Karpas-422 (cell line): ENCODE results near the gene UEVLD. TPM values are rescaled to one million over a fixed set of nuclear protein-coding genes. Genes with fewer than 3 reads are reported as not detected.
A peak's percentile ranks its signal among the peaks of the same experiment; 100 is the strongest.

Source experiments
- DNase-seq: peaks from one replicate; pipeline ENCODE4 v3.0.0-alpha.2; 2015
- H2AFZ ChIP-seq: fragments of 200-600 bp; sonication (generic); 2 replicates; pipeline ENCODE4 v1.6.1; 2014; ENCODE audit warnings: antibody characterized with exemption, low read length, mixed read lengths
- H3K27ac ChIP-seq: fragments of 200-600 bp; sonication (generic); 2 replicates; pipeline ENCODE4 v1.5.1; 2014; ENCODE audit warnings: mild to moderate bottlenecking, low read length, moderate library complexity
- H3K27me3 ChIP-seq: fragments of 200-600 bp; sonication (generic); 2 replicates; pipeline ENCODE4 v1.6.1; 2014; ENCODE audit warnings: low read length, mixed read lengths
- H3K36me3 ChIP-seq: fragments of 200-600 bp; sonication (generic); 2 replicates; pipeline ENCODE4 v1.6.1; 2014; ENCODE audit warnings: low read length, mixed read lengths; ENCODE audit not compliant: insufficient read depth
- H3K4me1 ChIP-seq: fragments of 200-600 bp; sonication (generic); 2 replicates; pipeline ENCODE4 v1.6.1; 2014; ENCODE audit warnings: mild to moderate bottlenecking, low read length, mixed read lengths
- H3K4me2 ChIP-seq: fragments of 200-600 bp; sonication (generic); 2 replicates; pipeline ENCODE4 v1.6.1; 2014; ENCODE audit warnings: low read length, low read depth, mild to moderate bottlenecking; ENCODE audit not compliant: poor library complexity, severe bottlenecking
- H3K4me3 ChIP-seq: fragments of 200-600 bp; sonication (generic); 2 replicates; pipeline ENCODE4 v1.5.1; 2014; ENCODE audit warnings: mild to moderate bottlenecking, antibody characterized with exemption, low read length, mixed read lengths
- H3K79me2 ChIP-seq: fragments of 200-600 bp; sonication (generic); 2 replicates; pipeline ENCODE4 v1.6.1; 2014; ENCODE audit warnings: mild to moderate bottlenecking, low read length, mixed read lengths
- H3K9ac ChIP-seq: fragments of 200-600 bp; sonication (generic); 2 replicates; pipeline ENCODE4 v1.6.0; 2014; ENCODE audit warnings: low read length
- H3K9me2 ChIP-seq: fragments of 200-600 bp; sonication (generic), shearing (Covaris generic); replicated peaks from 2 replicates; pipeline ENCODE4 v1.6.0; 2014; ENCODE audit warnings: mild to moderate bottlenecking, low read length, moderate library complexity; ENCODE audit not compliant: insufficient read depth
- H3K9me3 ChIP-seq: fragments of 300-700, 200-600 bp; sonication (generic); 2 replicates; pipeline ENCODE4 v1.6.1; 2014; ENCODE audit warnings: low read length, mixed read lengths
- H4K20me1 ChIP-seq: fragments of 200-600 bp; sonication (generic); 2 replicates; pipeline ENCODE4 v1.6.1; 2014; ENCODE audit warnings: mild to moderate bottlenecking, antibody characterized with exemption, low read length, low read depth; ENCODE audit not compliant: insufficient read depth
- total RNA-seq: library from RNA; depleted of rRNA; stranded (reverse); fragments of >200 nt; shearing (Covaris generic); gene quantifications from 2 replicates; pipeline ENCODE4 v1.2.3, GENCODE V29; 2014; ENCODE audit warnings: low replicate concordance

The UEVLD gene
- total RNA-seq, 1 experiment from 2014 or later = 14.8 TPM

GRCh38 chr11:18566406-18566805, 22.1 kb downstream of the UEVLD start:
- H2AFZ ChIP-seq = no peak overlapping the region
- H3K36me3 ChIP-seq = peaks cover 10% of the 10 kb centered on the region; the same call in 1 of the 2 replicates
- no peak overlapping the region for H3K4me3 ChIP-seq
- no peaks in the 10 kb centered on the region for H3K4me1 ChIP-seq
- no peak overlapping the region for H3K27ac ChIP-seq
- H3K79me2 ChIP-seq = no peaks in the 10 kb centered on the region
- no peak overlapping the region for H3K9ac ChIP-seq
- H3K9me3 ChIP-seq = no peaks in the 10 kb centered on the region
- no peaks in the 10 kb centered on the region for H3K27me3 ChIP-seq
- no peak for DNase-seq
- no peaks in the 10 kb centered on the region for H4K20me1 ChIP-seq
- no peak overlapping the region for H3K4me2 ChIP-seq
- no peaks in the 10 kb centered on the region for H3K9me2 ChIP-seq

GRCh38 chr11:18564149-18564548, 24.4 kb downstream of the UEVLD start:
- peaks cover 3% of the 10 kb centered on the region; the same call in 1 of the 2 replicates for H3K36me3 ChIP-seq
- H3K27me3 ChIP-seq = no peaks in the 10 kb centered on the region
- H2AFZ ChIP-seq = no peak overlapping the region
- H3K9me2 ChIP-seq = no peaks in the 10 kb centered on the region
- H3K27ac ChIP-seq = no peak overlapping the region
- no peaks in the 10 kb centered on the region for H3K4me1 ChIP-seq
- H3K79me2 ChIP-seq = no peaks in the 10 kb centered on the region
- no peak overlapping the region for H3K4me3 ChIP-seq
- H3K9me3 ChIP-seq = no peaks in the 10 kb centered on the region
- DNase-seq = no peak
- H3K4me2 ChIP-seq = no peak overlapping the region
- H3K9ac ChIP-seq = no peak overlapping the region
- no peaks in the 10 kb centered on the region for H4K20me1 ChIP-seq

GRCh38 chr11:18563090-18563730, 25.3 kb downstream of the UEVLD start:
- H4K20me1 ChIP-seq = no peaks in the 10 kb centered on the region
- H3K9me3 ChIP-seq = no peaks in the 10 kb centered on the region
- no peaks in the 10 kb centered on the region for H3K27me3 ChIP-seq
- H3K9ac ChIP-seq = no peak overlapping the region
- no peaks in the 10 kb centered on the region for H3K9me2 ChIP-seq
- no peak overlapping the region for H2AFZ ChIP-seq
- DNase-seq = no peak
- peaks cover 3% of the 10 kb centered on the region; the same call in 1 of the 2 replicates for H3K36me3 ChIP-seq
- H3K4me2 ChIP-seq = no peak overlapping the region
- no peaks in the 10 kb centered on the region for H3K4me1 ChIP-seq
- no peaks in the 10 kb centered on the region for H3K79me2 ChIP-seq
- no peak overlapping the region for H3K27ac ChIP-seq
- no peak overlapping the region for H3K4me3 ChIP-seq

DNA sequence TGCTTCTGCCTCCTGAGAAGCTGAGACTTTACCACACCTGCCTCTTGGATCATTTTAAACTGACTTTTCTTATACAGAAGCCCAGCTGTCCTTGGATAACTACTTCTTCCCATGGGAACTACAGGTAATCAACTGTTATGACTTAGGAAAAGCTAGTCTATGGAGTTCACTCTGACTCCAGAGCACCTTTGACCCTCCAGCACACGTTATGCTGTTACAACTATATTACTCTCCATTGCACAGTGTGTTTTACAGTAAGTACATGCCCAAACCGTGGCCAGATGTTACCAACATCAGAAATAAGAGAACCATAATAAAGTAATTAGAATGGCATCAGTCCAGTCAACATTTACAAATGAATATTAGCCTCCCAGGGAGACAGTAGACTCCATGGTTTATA, 40.5 kb downstream of the UEVLD start:
- Histone ChIP-seq H3K4me3 (no peak overlapping the region), H3K27me3 (no peaks in the 10 kb centered on the region), H2AFZ (no peak overlapping the region), H3K36me3 (peaks cover 4% of the 10 kb centered on the region; the same call in 1 of the 2 replicates), H3K4me1 (no peaks in the 10 kb centered on the region), H3K27ac (no peak overlapping the region), H3K4me2 (no peak overlapping the region), H3K9me3 (no peaks in the 10 kb centered on the region), H3K9ac (no peak overlapping the region), H4K20me1 (no peaks in the 10 kb centered on the region), H3K9me2 (peaks cover 3% of the 10 kb centered on the region; the same call in 1 of the 2 replicates), H3K79me2 (no peaks in the 10 kb centered on the region)
- DNase-seq = no peak

DNA sequence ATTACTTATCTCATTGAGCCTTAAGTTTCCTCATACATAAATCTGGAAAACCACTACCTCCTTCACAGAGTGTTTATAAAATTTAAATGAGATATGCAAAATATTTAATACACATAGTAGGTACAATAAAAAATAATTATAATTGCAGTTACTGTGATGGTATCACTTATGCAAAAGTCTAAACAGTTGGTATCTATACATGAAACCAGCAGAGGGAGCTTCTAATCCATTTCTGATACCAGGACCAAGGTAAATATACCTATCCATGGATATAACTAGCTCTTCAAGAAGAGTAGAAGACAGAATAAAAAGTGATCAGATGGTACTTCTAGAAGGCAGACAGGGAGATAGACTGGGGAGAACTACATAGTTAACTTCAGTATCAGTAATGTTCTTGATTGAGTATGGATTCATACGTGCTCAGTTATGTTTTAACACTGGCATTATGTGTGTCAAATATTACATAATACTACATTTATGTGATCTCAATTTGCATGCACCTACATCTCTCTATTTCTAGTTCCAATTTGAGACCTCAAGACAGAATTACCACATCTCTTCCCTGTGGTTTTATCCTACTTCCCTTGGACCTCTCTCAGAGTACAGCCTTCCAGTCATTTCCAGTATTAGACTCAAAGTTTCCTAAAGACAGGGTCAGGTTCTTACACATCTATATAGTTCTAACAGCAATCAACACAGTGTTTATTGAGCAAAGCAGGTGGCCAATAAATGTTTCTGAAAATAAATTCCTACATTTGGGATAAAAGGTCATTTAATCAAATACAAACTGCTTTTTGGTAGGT, 48.1 kb downstream of the UEVLD start:
- H3K9me3 ChIP-seq = no peaks in the 10 kb centered on the region
- no peaks in the 10 kb centered on the region; the same call in 1 of the 2 replicates for H3K36me3 ChIP-seq
- no peaks in the 10 kb centered on the region for H3K9me2 ChIP-seq
- H3K4me1 ChIP-seq = peaks cover 5% of the 10 kb centered on the region
- H3K9ac ChIP-seq = no peak overlapping the region
- DNase-seq = peak; percentile 79
- H4K20me1 ChIP-seq = no peaks in the 10 kb centered on the region
- H3K79me2 ChIP-seq = no peaks in the 10 kb centered on the region
- no peak overlapping the region for H3K27ac ChIP-seq
- H3K4me3 ChIP-seq = no peak overlapping the region
- no peak overlapping the region for H3K4me2 ChIP-seq
- 0 out of 2 replicates have a peak overlapping the region, but pooled peaks have one; percentile 39 for H2AFZ ChIP-seq
- no peaks in the 10 kb centered on the region for H3K27me3 ChIP-seq

DNA sequence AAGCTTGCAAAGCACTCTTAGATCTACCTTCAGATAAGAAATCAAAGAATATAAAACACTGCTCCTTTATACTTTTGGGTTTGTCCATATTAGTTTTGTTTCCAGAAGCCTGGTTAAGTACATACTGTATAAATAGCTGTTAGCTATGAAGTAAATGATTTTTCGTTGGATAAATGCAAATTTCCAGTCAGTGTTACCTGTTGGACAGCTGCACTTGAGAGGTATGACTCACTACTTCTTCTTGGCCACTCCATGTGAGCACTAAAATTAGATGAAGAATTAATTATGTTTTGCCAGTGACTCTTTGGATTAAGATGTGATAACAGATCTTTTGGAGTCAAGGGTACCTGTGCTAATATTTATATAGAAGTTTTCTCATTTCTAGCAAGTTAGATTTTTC, 52.3 kb downstream of the UEVLD start:
- Histone ChIP-seq H3K79me2 (peaks cover under 1% of the 10 kb centered on the region; the same call in 1 of the 2 replicates), H3K4me2 (no peak overlapping the region), H3K4me3 (no peak overlapping the region), H2AFZ (no peak overlapping the region), H4K20me1 (no peaks in the 10 kb centered on the region), H3K9me3 (no peaks in the 10 kb centered on the region), H3K4me1 (peaks cover 5% of the 10 kb centered on the region), H3K27me3 (no peaks in the 10 kb centered on the region), H3K9ac (no peak overlapping the region), H3K27ac (no peak overlapping the region), H3K36me3 (no peaks in the 10 kb centered on the region; the same call in 1 of the 2 replicates), H3K9me2 (no peaks in the 10 kb centered on the region)
- DNase-seq = no peak

DNA sequence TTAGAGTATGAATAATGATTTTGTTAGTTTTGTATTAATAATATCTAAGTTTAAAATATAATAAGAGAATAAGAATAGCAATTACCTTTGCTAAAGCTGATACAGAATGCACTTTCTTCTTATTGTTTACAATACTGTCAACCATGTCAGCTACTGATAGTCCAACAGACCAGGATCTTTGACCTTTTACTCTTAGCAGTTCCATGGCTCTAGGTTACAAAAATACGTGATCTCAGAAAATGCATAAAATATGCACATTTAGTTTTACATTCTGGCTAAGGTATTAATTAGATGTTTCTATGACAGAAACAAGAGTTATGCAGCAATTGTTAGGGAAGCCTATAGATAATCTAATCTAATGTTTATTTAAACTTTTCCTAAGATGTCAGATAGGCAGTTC, 54.3 kb downstream of the UEVLD start:
- no peaks in the 10 kb centered on the region for H3K9me2 ChIP-seq
- H3K36me3 ChIP-seq = no peaks in the 10 kb centered on the region; the same call in 1 of the 2 replicates
- peaks cover 5% of the 10 kb centered on the region; the same call in 1 of the 2 replicates for H3K4me1 ChIP-seq
- no peak overlapping the region for H2AFZ ChIP-seq
- no peaks in the 10 kb centered on the region for H3K9me3 ChIP-seq
- DNase-seq = no peak
- peaks cover 12% of the 10 kb centered on the region; the same call in 1 of the 2 replicates for H3K79me2 ChIP-seq
- no peaks in the 10 kb centered on the region for H4K20me1 ChIP-seq
- no peak overlapping the region for H3K4me2 ChIP-seq
- no peak overlapping the region for H3K27ac ChIP-seq
- no peak overlapping the region for H3K9ac ChIP-seq
- H3K4me3 ChIP-seq = no peak overlapping the region
- H3K27me3 ChIP-seq = no peaks in the 10 kb centered on the region

DNA sequence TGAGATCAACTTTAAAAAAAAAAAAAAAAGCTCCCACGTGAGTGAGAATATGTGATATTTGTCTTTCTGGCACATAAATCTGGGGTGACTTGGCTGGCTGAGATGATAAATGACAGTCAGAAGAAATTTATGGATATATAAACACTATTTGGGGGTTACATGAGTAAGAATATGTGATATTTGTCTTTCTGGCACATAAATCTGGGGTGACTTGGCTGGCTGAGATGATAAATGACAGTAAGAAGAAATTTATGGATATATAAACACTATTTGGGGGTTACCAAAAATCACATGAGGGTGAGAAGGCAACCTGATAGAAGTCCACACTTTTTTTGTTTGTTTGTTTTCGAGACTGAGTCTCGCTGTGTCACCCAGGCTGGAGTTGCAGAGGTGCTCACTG, 55.2 kb downstream of the UEVLD start:
- no peaks in the 10 kb centered on the region for H3K9me2 ChIP-seq
- no peak overlapping the region for H3K4me2 ChIP-seq
- no peak overlapping the region for H3K27ac ChIP-seq
- H2AFZ ChIP-seq = no peak overlapping the region
- H3K9ac ChIP-seq = no peak overlapping the region
- no peaks in the 10 kb centered on the region for H3K9me3 ChIP-seq
- no peak overlapping the region for H3K4me3 ChIP-seq
- no peaks in the 10 kb centered on the region for H3K27me3 ChIP-seq
- DNase-seq = no peak
- H3K4me1 ChIP-seq = peaks cover 13% of the 10 kb centered on the region
- no peaks in the 10 kb centered on the region for H4K20me1 ChIP-seq
- no peaks in the 10 kb centered on the region; the same call in 1 of the 2 replicates for H3K36me3 ChIP-seq
- peaks cover 21% of the 10 kb centered on the region for H3K79me2 ChIP-seq
